GM18499 (cell line): ENCODE results near the gene LOXHD1.

Experiments
- ATAC-seq: cut with Tn5 transposase; IDR thresholded peaks from one replicate; pipeline ENCODE4 v1.9.1; 2021; ENCODE audit warnings: moderate number of reproducible peaks; ENCODE audit not compliant: insufficient read depth, unreplicated experiment

The LOXHD1 gene

GRCh38 chr18:46581648-46582047 lies 75.4 kb downstream of the LOXHD1 start:
- no peak for ATAC-seq

GRCh38 chr18:46578987-46579386 lies 78.0 kb downstream of the LOXHD1 start:
- no peak for ATAC-seq

- ATAC-seq, result no peak
Observed at GRCh38 chr18:46577546-46577945, 79.5 kb downstream of the LOXHD1 start.

GRCh38 chr18:46575851-46576250 lies 81.2 kb downstream of the LOXHD1 start:
- ATAC-seq, result no peak

GRCh38 chr18:46574743-46575115 lies 82.3 kb downstream of the LOXHD1 start:
- ATAC-seq, result no peak

- no peak for ATAC-seq
Observed at GRCh38 chr18:46574000-46574742, 82.8 kb downstream of the LOXHD1 start.

DNA sequence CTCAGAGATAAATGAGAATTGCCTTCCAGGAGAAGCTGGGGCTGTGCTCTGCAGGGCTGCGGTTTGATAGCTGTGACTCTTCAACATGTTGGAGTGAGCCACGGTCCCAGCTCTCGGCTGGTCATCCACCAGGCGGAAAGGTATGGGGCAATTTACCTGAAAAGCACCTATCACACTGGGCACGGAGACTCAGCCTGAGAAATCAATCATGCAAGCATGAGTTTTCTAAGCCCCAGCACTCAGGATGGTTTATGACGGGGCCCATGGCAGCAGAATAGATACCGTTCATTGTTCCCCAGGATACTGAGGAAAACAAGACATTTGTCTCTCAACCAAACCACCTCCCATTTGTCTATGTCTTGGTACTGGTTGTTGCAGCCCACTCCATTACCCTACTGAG lies 83.9 kb downstream of the LOXHD1 start:
- no peak for ATAC-seq

- ATAC-seq, result no peak
Observed at GRCh38 chr18:46571756-46572155, 85.3 kb downstream of the LOXHD1 start.

- no peak for ATAC-seq
Observed at GRCh38 chr18:46570666-46571065, 86.4 kb downstream of the LOXHD1 start.

DNA sequence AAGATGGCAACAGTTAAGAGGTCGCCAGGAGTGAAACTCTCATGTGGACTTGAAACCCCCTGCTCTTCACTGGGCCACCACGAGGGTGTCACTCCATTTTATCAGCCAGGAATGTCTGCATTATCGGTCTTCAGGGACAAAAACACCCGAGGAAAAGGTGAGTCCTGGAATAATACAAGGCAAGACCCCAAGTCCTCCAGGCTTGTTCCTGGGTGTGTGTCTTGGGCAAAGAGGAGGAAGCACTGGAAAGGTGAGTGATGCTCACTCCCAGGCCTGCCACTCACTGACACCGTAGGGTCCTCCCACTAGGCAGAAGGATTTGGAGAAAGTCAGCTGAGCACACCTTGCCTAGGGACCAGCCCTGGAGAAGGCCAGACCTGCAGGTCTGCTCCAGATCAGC lies 86.9 kb downstream of the LOXHD1 start:
- ATAC-seq, result no peak

DNA sequence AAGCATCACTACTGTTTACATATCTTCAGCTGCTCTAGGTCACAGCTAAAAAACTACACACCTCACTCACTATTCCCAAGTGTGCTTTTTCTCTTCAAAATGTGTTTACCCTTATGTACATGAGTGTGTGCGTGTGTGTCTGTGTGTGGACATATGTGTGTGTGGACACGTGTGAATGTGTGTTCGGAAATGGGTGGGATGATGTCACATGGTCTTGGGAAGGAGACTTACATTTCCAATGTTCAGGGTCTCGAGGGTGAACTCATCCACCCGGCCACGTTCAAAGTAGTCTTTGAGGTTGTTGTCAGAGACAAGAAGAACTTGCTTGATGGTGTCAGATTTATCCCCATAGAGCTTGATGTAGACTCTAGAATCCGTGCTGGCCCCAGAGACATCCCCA lies 87.8 kb downstream of the LOXHD1 start:
- ATAC-seq, result no peak

- no peak for ATAC-seq
Observed at GRCh38 chr18:46567196-46567595, 89.8 kb downstream of the LOXHD1 start.

GRCh38 chr18:46566111-46566510 lies 90.9 kb downstream of the LOXHD1 start:
- no peak for ATAC-seq

GRCh38 chr18:46565256-46565655 lies 91.8 kb downstream of the LOXHD1 start:
- no peak for ATAC-seq

GRCh38 chr18:46563317-46563716 lies 93.7 kb downstream of the LOXHD1 start:
- no peak for ATAC-seq

DNA sequence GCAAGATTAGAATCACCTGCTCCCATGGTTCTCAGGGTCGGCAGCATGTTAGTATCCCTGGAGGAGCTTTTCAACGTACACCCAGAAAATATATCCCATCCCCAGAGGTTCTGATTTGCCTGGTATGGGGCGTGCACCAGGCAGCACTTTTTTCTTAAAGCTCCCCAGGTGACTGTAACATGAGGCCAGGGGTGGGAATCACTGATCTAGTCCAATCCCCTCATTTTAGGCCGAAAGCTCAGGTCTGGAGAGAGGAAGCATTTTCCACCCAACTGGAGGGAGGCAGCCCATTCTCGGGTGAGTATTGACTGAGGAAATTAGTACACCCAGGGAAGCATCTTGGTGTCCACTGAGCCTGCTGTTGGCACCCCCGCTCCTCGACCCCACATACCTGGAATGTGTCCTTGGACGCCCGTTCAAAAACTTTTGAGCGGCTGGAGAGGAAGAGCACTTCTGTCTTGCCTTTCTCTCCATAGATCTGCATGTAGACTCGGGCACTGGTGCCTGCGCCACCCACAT lies 94.3 kb downstream of the LOXHD1 start:
- no peak for ATAC-seq

DNA sequence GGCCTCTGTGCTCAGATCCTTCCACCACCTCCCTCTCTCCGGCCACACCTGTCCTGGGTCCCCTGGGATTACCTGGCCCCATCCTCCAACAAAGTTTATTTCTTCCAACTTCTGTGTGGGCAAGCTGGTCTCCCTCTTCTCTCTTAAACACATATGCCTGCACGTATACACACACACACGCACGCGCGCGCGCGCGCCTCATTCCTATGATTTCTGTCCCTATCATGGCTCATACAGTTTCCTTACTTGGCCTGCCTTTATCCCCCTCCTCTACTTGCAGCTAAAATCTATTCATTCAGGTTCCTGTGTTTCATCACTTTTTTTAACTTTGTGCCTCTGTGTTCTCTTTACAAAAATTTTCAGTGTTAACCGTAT lies 96.4 kb downstream of the LOXHD1 start:
- ATAC-seq, result no peak

GRCh38 chr18:46559946-46560670 lies 96.9 kb downstream of the LOXHD1 start:
- no peak for ATAC-seq

GRCh38 chr18:46559296-46559695 lies 97.7 kb downstream of the LOXHD1 start:
- ATAC-seq, result no peak

DNA sequence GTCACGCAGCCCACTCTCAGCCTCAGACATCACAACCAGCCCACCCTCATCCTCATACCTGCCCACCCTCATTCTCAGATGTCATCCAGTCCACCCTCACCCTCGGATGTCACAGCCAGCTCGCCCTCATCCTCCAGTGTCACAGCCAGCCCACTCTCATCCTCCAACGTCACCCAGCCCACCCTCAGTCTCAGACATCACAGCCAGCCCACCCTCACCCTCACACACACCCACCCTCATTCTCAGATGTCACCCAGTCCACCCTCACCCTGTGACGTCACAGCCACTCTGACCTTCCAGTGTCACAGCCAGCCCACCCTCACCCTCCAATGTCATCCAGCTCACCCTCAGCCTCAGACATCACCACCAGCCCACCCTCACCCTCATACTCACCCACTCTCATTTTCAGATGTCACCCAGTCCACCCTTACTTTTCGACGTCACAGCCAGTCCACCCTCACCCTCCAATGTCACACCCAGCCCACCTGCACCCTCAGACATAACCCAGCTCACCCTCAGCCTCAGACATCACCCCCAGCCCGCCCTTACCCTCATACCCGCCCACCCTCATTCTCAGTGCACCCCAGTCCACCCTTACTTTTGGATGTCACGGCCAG lies 100.3 kb downstream of the LOXHD1 start:
- ATAC-seq, result no peak

GRCh38 chr18:46555724-46556123 lies 101.3 kb downstream of the LOXHD1 start:
- no peak for ATAC-seq
